WTC11 (cell line): ENCODE results near the gene UNC93B1. TPM values are rescaled to one million over a fixed set of nuclear protein-coding genes. Genes with fewer than 3 reads are reported as not detected.
A peak's percentile ranks its signal among the peaks of the same experiment; 100 is the strongest.
"Not testable (repeated sequence)": the region's sequence is repeated elsewhere in the genome, so short reads cannot be mapped to it uniquely, and the experiment has no call there.

Source experiments
- ATAC-seq: fragments of 200-7000 bp; cut with Tn5 transposase; 2 replicates; pipeline ENCODE4 v1.10.0; 2021; ENCODE audit warnings: mild to moderate bottlenecking, moderate library complexity
- CTCF ChIA-PET: fragments of 300-600 bp; sonication (Branson Sonifier 250); formaldehyde crosslinking; loops from one replicate; lab custom pipeline; 2021; ENCODE audit warnings: antibody characterized with exemption; lab: Charles Lee
- POLR2A ChIA-PET: fragments of 350-600 bp; sonication (Branson Sonifier 250); formaldehyde crosslinking; loops from one replicate; lab custom pipeline; 2021; ENCODE audit warnings: antibody characterized with exemption; lab: Charles Lee
- DNase-seq: peaks from one replicate; pipeline ENCODE4 v3.0.0; 2021; ENCODE audit warnings: low spot score
- H3K27ac Mint-ChIP-seq: 2 replicates; pipeline ENCODE4 v1.8.0; 2021; ENCODE audit warnings: mixed read lengths
- H3K27me3 Mint-ChIP-seq: 2 replicates; pipeline ENCODE4 v1.8.0; 2021; ENCODE audit warnings: low read depth, mild to moderate bottlenecking, moderate library complexity, mixed read lengths
- H3K36me3 Mint-ChIP-seq: 2 replicates; pipeline ENCODE4 v1.8.0; 2021; ENCODE audit warnings: mixed read lengths
- H3K4me1 Mint-ChIP-seq: 2 replicates; pipeline ENCODE4 v1.8.0; 2022; ENCODE audit warnings: mixed read lengths
- H3K4me3 Mint-ChIP-seq: 2 replicates; pipeline ENCODE4 v1.8.0; 2021; ENCODE audit warnings: mild to moderate bottlenecking, moderate library complexity, mixed read lengths
- H3K9me3 Mint-ChIP-seq: 2 replicates; pipeline ENCODE4 v1.8.0; 2021; ENCODE audit warnings: mixed read lengths
- CREB1 ChIP-seq: sonication (generic); formaldehyde crosslinking; IDR thresholded peaks from 2 replicates; pipeline ENCODE4 v1.8.0; 2023; ENCODE audit warnings: mild to moderate bottlenecking, missing genetic modification reagents
- FOXK1 ChIP-seq: sonication (generic); formaldehyde crosslinking; IDR thresholded peaks from 2 replicates; pipeline ENCODE4 v1.8.0; 2022; ENCODE audit warnings: mild to moderate bottlenecking, moderate library complexity, missing genetic modification reagents
- GRHL2 ChIP-seq: fragments of 250-450 bp; sonication (Bioruptor Pico); IDR thresholded peaks from 2 replicates; pipeline ENCODE4 v1.8.0; 2022; ENCODE audit warnings: mild to moderate bottlenecking, moderate library complexity; ENCODE audit not compliant: insufficient replicate concordance, severe bottlenecking
- HMGA2 ChIP-seq: fragments of 250-450 bp; sonication (Bioruptor Pico); IDR thresholded peaks from 2 replicates; pipeline ENCODE4 v1.4.0; 2021; ENCODE audit warnings: mild to moderate bottlenecking, moderate library complexity
- MXD4 ChIP-seq: fragments of 250-450 bp; sonication (Bioruptor Pico); IDR thresholded peaks from 2 replicates; pipeline ENCODE4 v1.8.0; 2021; ENCODE audit warnings: mild to moderate bottlenecking, moderate library complexity, borderline replicate concordance
- SMAD3 ChIP-seq: sonication (generic); formaldehyde crosslinking; IDR thresholded peaks from 2 replicates; pipeline ENCODE4 v1.8.0; 2022; ENCODE audit warnings: missing genetic modification reagents, mild to moderate bottlenecking, borderline replicate concordance
- SP1 ChIP-seq: sonication (generic); formaldehyde crosslinking; conservative IDR thresholded peaks from 2 replicates; pipeline ENCODE4 v1.8.1; 2022; ENCODE audit warnings: missing genetic modification reagents
- TEAD1 ChIP-seq: sonication (generic); formaldehyde crosslinking; IDR thresholded peaks from 2 replicates; pipeline ENCODE4 v1.8.0; 2022; ENCODE audit warnings: mild to moderate bottlenecking, missing genetic modification reagents
- TP53 ChIP-seq: sonication (generic); formaldehyde crosslinking; IDR thresholded peaks from 2 replicates; pipeline ENCODE4 v1.8.1; 2023; ENCODE audit warnings: mild to moderate bottlenecking, missing genetic modification reagents
- ZNF263 ChIP-seq: sonication (generic); formaldehyde crosslinking; IDR thresholded peaks from 2 replicates; pipeline ENCODE4 v1.8.1; 2022; ENCODE audit warnings: low read depth, mild to moderate bottlenecking, moderate library complexity, missing genetic modification reagents
- total RNA-seq: library from RNA; stranded (reverse); gene quantifications from 3 replicates; pipeline ENCODE4 v1.2.3, GENCODE V29; 2021
- TF ChIP-seq, protein P1 (sequence below): sonication (generic); formaldehyde crosslinking; IDR thresholded peaks from 2 replicates; pipeline ENCODE4 v1.8.0; 2022; ENCODE audit warnings: mild to moderate bottlenecking, missing genetic modification reagents
- TF ChIP-seq, protein P2 (sequence below): sonication (generic); formaldehyde crosslinking; IDR thresholded peaks from 2 replicates; pipeline ENCODE4 v1.8.1; 2023; ENCODE audit warnings: mild to moderate bottlenecking, moderate library complexity, missing genetic modification reagents
- TF ChIP-seq, protein P3 (sequence below): sonication (generic); formaldehyde crosslinking; IDR thresholded peaks from 2 replicates; pipeline ENCODE4 v1.8.0; 2023; ENCODE audit warnings: missing genetic modification reagents, mild to moderate bottlenecking, borderline replicate concordance
- TF ChIP-seq, protein P4 (sequence below): fragments of 250-450 bp; sonication (Bioruptor Pico); IDR thresholded peaks from 2 replicates; pipeline ENCODE4 v1.8.0; 2021; ENCODE audit warnings: mild to moderate bottlenecking
- TF ChIP-seq, protein P5 (sequence below): sonication (generic); formaldehyde crosslinking; IDR thresholded peaks from 2 replicates; pipeline ENCODE4 v1.8.1; 2023; ENCODE audit warnings: mild to moderate bottlenecking, missing genetic modification reagents, moderate library complexity
- TF ChIP-seq, protein P6 (sequence below): fragments of 200-600 bp; IDR thresholded peaks from 2 replicates; pipeline ENCODE4 v1.8.0; 2022; ENCODE audit warnings: antibody characterized with exemption
- TF ChIP-seq, protein P7 (sequence below): sonication (generic); formaldehyde crosslinking; IDR thresholded peaks from 2 replicates; pipeline ENCODE4 v1.8.1; 2023; ENCODE audit warnings: mild to moderate bottlenecking, missing genetic modification reagents, moderate library complexity
- TF ChIP-seq, protein P8 (sequence below): sonication (generic); formaldehyde crosslinking; IDR thresholded peaks from 2 replicates; pipeline ENCODE4 v1.8.1; 2022; ENCODE audit warnings: mild to moderate bottlenecking, missing genetic modification reagents, moderate library complexity, borderline replicate concordance

The UNC93B1 gene
- total RNA-seq, 1 experiment from 2014 or later, result 27.9 TPM

DNA sequence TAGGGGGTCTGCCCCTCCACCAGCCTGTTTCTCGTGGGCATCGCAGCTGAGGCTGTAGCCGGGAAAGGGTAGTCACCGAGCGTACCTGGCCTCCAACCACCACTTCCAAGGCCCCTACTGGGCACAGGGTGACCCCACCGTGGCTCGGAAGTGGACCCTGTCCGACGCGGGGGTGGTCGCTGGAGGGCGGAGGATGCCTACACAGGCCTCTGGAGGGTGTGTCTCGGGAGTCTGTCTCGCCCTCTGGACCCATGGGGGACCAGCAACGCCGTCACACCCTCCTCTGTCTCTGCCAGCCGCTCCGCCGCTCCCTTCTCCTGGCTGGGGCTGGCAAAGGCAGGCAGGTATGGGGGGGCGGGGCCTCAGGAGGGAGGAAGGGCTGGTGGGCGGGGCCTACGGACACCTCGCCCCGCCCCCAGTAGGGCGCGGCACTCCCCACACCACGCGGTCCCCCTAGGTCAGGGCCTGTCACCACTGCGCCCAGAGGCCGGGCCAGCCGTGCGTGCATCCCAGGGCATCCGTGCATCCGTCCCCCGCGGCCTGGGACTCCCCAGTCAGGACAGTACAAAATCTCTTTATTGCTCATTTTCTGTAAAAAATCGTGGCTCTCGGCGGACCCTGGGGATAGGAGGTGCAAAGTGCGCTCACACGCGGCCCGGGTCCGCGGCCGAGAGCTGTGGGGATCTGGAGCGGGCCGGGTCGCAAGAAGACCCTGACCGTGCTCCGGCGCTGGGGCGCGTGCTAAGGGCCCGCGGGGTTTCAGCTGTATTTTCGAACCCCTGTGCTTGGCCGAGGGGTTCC lies 13.2 kb downstream of the UNC93B1 start:
- TF ChIP-seq FOXK1 (CRISPR knock-in tag) (0 out of 2 replicates have a peak, but pooled peaks have one; percentile 64), TEAD1 (CRISPR knock-in tag) (peak; percentile 54; the same call in 1 of the 2 replicates), SMAD3 (CRISPR knock-in tag) (peak; percentile 37; the same call in 1 of the 2 replicates), TP53 (0 out of 2 replicates have a peak, but pooled peaks have one; percentile 36), CREB1 (CRISPR knock-in tag) (0 out of 2 replicates have a peak, but pooled peaks have one; percentile 45), SP1 (CRISPR knock-in tag) (peak; percentile 67)
- TF ChIP-seq, protein P1, sequence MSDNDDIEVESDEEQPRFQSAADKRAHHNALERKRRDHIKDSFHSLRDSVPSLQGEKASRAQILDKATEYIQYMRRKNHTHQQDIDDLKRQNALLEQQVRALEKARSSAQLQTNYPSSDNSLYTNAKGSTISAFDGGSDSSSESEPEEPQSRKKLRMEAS (CRISPR knock-in tag), result peak; percentile 91
- TF ChIP-seq, protein P2, sequence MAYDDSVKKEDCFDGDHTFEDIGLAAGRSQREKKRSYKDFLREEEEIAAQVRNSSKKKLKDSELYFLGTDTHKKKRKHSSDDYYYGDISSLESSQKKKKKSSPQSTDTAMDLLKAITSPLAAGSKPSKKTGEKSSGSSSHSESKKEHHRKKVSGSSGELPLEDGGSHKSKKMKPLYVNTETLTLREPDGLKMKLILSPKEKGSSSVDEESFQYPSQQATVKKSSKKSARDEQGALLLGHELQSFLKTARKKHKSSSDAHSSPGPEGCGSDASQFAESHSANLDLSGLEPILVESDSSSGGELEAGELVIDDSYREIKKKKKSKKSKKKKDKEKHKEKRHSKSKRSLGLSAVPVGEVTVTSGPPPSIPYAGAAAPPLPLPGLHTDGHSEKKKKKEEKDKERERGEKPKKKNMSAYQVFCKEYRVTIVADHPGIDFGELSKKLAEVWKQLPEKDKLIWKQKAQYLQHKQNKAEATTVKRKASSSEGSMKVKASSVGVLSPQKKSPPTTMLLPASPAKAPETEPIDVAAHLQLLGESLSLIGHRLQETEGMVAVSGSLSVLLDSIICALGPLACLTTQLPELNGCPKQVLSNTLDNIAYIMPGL (CRISPR knock-in tag), result peak; percentile 20; the same call in 1 of the 2 replicates
- TF ChIP-seq, protein P3, sequence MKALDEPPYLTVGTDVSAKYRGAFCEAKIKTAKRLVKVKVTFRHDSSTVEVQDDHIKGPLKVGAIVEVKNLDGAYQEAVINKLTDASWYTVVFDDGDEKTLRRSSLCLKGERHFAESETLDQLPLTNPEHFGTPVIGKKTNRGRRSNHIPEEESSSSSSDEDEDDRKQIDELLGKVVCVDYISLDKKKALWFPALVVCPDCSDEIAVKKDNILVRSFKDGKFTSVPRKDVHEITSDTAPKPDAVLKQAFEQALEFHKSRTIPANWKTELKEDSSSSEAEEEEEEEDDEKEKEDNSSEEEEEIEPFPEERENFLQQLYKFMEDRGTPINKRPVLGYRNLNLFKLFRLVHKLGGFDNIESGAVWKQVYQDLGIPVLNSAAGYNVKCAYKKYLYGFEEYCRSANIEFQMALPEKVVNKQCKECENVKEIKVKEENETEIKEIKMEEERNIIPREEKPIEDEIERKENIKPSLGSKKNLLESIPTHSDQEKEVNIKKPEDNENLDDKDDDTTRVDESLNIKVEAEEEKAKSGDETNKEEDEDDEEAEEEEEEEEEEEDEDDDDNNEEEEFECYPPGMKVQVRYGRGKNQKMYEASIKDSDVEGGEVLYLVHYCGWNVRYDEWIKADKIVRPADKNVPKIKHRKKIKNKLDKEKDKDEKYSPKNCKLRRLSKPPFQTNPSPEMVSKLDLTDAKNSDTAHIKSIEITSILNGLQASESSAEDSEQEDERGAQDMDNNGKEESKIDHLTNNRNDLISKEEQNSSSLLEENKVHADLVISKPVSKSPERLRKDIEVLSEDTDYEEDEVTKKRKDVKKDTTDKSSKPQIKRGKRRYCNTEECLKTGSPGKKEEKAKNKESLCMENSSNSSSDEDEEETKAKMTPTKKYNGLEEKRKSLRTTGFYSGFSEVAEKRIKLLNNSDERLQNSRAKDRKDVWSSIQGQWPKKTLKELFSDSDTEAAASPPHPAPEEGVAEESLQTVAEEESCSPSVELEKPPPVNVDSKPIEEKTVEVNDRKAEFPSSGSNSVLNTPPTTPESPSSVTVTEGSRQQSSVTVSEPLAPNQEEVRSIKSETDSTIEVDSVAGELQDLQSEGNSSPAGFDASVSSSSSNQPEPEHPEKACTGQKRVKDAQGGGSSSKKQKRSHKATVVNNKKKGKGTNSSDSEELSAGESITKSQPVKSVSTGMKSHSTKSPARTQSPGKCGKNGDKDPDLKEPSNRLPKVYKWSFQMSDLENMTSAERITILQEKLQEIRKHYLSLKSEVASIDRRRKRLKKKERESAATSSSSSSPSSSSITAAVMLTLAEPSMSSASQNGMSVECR (CRISPR knock-in tag), result peak; percentile 68; the same call in 1 of the 2 replicates
- CTCF ChIA-PET, H3K4me1 Mint-ChIP-seq, H3K27me3 Mint-ChIP-seq, H3K36me3 Mint-ChIP-seq, H3K9me3 Mint-ChIP-seq, POLR2A ChIA-PET: not testable (repeated sequence)
- peak overlapping the region; percentile 45; the same call in 1 of the 2 replicates for H3K27ac Mint-ChIP-seq
- H3K4me3 Mint-ChIP-seq, result peak overlapping the region; percentile 74
- peak; percentile 98 for ATAC-seq
- peak; percentile 66 for DNase-seq

DNA sequence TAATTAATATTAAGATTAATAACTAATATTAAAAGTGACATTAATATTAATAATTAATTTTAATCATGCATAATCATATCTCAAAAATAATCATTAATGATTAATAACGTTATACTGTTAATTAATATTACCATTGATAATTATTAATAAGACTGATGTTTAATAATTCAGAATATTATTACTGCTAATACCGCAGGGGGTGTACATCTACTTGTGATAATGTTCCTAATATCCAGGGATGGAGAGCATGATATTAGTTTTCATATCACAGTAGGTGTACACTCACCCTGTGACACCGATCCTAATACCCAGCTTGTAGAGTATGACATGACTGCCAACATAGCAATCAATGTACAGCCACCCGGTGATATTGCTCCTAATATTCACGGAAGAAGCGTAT lies 18.6 kb downstream of the UNC93B1 start:
- H3K27me3 Mint-ChIP-seq, H3K9me3 Mint-ChIP-seq, ATAC-seq, H3K4me3 Mint-ChIP-seq, H3K4me1 Mint-ChIP-seq, H3K27ac Mint-ChIP-seq, DNase-seq, POLR2A ChIA-PET, H3K36me3 Mint-ChIP-seq: not testable (repeated sequence)
- peak; percentile 63 for TF ChIP-seq HMGA2
- CTCF ChIA-PET, result interaction anchor here (0.6 kb wide), 1 partner anchor 604 kb away, joined by 6 read pairs; no protein-coding TSS in a partner anchor

DNA sequence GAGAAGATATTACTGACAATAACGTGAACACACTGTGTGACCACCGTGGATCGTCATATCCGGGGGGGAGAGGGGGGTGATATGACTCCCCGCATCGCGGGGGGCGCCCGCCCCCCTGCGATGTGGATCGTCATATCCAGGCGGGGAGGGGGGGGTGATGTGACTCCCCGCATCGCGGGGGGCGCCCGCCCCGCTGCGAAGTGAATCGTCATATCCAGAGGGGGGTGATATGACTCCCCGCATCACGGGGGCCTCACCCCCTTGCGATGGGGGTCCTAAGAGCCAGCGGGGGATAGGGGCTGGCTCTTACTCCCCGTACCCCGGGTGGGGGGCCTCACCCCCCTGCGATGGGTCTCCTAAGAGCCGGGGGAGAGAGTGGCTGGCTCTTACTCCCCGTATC lies 19.9 kb downstream of the UNC93B1 start:
- no peak overlapping the region for H3K27ac Mint-ChIP-seq
- peaks cover 20% of the 10 kb centered on the region for H3K4me1 Mint-ChIP-seq
- no peak for DNase-seq
- POLR2A ChIA-PET, result no interaction called here
- no peak for ATAC-seq
- H3K36me3 Mint-ChIP-seq, result no peaks in the 10 kb centered on the region
- CTCF ChIA-PET, result no interaction called here
- H3K27me3 Mint-ChIP-seq, result peaks cover 5% of the 10 kb centered on the region; the same call in 1 of the 2 replicates
- no peaks in the 10 kb centered on the region for H3K9me3 Mint-ChIP-seq
- no peak overlapping the region for H3K4me3 Mint-ChIP-seq
- TF ChIP-seq, protein P4, sequence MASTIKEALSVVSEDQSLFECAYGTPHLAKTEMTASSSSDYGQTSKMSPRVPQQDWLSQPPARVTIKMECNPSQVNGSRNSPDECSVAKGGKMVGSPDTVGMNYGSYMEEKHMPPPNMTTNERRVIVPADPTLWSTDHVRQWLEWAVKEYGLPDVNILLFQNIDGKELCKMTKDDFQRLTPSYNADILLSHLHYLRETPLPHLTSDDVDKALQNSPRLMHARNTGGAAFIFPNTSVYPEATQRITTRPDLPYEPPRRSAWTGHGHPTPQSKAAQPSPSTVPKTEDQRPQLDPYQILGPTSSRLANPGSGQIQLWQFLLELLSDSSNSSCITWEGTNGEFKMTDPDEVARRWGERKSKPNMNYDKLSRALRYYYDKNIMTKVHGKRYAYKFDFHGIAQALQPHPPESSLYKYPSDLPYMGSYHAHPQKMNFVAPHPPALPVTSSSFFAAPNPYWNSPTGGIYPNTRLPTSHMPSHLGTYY (CRISPR knock-in tag), result no peak
- no peak for TF ChIP-seq GRHL2
- TF ChIP-seq, protein P5, sequence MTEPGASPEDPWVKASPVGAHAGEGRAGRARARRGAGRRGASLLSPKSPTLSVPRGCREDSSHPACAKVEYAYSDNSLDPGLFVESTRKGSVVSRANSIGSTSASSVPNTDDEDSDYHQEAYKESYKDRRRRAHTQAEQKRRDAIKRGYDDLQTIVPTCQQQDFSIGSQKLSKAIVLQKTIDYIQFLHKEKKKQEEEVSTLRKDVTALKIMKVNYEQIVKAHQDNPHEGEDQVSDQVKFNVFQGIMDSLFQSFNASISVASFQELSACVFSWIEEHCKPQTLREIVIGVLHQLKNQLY (CRISPR knock-in tag), result no peak
- TF ChIP-seq, protein P6, sequence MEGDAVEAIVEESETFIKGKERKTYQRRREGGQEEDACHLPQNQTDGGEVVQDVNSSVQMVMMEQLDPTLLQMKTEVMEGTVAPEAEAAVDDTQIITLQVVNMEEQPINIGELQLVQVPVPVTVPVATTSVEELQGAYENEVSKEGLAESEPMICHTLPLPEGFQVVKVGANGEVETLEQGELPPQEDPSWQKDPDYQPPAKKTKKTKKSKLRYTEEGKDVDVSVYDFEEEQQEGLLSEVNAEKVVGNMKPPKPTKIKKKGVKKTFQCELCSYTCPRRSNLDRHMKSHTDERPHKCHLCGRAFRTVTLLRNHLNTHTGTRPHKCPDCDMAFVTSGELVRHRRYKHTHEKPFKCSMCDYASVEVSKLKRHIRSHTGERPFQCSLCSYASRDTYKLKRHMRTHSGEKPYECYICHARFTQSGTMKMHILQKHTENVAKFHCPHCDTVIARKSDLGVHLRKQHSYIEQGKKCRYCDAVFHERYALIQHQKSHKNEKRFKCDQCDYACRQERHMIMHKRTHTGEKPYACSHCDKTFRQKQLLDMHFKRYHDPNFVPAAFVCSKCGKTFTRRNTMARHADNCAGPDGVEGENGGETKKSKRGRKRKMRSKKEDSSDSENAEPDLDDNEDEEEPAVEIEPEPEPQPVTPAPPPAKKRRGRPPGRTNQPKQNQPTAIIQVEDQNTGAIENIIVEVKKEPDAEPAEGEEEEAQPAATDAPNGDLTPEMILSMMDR, result no peak
- TF ChIP-seq MXD4 (CRISPR knock-in tag), result no peak
- TF ChIP-seq, protein P7, sequence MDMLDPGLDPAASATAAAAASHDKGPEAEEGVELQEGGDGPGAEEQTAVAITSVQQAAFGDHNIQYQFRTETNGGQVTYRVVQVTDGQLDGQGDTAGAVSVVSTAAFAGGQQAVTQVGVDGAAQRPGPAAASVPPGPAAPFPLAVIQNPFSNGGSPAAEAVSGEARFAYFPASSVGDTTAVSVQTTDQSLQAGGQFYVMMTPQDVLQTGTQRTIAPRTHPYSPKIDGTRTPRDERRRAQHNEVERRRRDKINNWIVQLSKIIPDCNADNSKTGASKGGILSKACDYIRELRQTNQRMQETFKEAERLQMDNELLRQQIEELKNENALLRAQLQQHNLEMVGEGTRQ (CRISPR knock-in tag), result no peak
- TF ChIP-seq ZNF263, result no peak
- TF ChIP-seq, protein P8, sequence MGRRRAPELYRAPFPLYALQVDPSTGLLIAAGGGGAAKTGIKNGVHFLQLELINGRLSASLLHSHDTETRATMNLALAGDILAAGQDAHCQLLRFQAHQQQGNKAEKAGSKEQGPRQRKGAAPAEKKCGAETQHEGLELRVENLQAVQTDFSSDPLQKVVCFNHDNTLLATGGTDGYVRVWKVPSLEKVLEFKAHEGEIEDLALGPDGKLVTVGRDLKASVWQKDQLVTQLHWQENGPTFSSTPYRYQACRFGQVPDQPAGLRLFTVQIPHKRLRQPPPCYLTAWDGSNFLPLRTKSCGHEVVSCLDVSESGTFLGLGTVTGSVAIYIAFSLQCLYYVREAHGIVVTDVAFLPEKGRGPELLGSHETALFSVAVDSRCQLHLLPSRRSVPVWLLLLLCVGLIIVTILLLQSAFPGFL (CRISPR knock-in tag), result no peak
